ENCODE data around the gene WDR4. TPM values are rescaled to one million over a fixed set of nuclear protein-coding genes. Genes with fewer than 3 reads are reported as not detected.

The WDR4 gene
- total and polyA plus RNA-seq, 9 of the 15 experiments (the other 6 are each of a cell fraction or from before 2014, with no cell fraction given) = 5.4 to 95.4 (median 32.1) TPM

- TF ChIP-seq ZNF583 (CRISPR knock-in tag; IDR thresholded peaks at IDR 0.05) (peak; percentile 75; the same call in 1 of the 2 replicates), TRIM28 (IDR thresholded peaks at IDR 0.05) (peak; percentile 19; the same call in 1 of the 2 replicates), TRIM24 (IDR thresholded peaks at IDR 0.05) (no peak), GATAD2B (IDR thresholded peaks at IDR 0.05; ENCODE audit: borderline replicate concordance) (peak; percentile 89), MAFG (tag; conservative IDR thresholded peaks at IDR 0.05) (no peak), BRCA1 (IDR thresholded peaks at IDR 0.05) (no peak), BRCA1 (CRISPR knock-in tag; IDR thresholded peaks at IDR 0.05) (no peak; the same call in 1 of the 2 replicates), NR3C1 (CRISPR knock-in tag; IDR thresholded peaks at IDR 0.05) (peak; percentile 83; the same call in 1 of the 2 replicates), ZNF431 (CRISPR knock-in tag; IDR thresholded peaks at IDR 0.05) (no peak), RFX5 (IDR thresholded peaks at IDR 0.05; ENCODE audit: low read depth, low read length) (peak; percentile 68), SMARCC2 (IDR thresholded peaks at IDR 0.05; ENCODE audit: low read depth) (no peak), HES1 (IDR thresholded peaks at IDR 0.05; ENCODE audit: low read depth) (no peak), ZNF165 (CRISPR knock-in tag; IDR thresholded peaks at IDR 0.05; ENCODE audit: borderline replicate concordance) (no peak), SMARCA4 (IDR thresholded peaks at IDR 0.05) (no peak), ZFP91 (CRISPR knock-in tag; IDR thresholded peaks at IDR 0.05) (0 out of 2 replicates have a peak, but pooled peaks have one; percentile 8), RNF2 (IDR thresholded peaks at IDR 0.05) (no peak), ZNF124 (CRISPR knock-in tag; IDR thresholded peaks at IDR 0.05) (no peak), GTF2F1 (IDR thresholded peaks at IDR 0.05; ENCODE audit: low read depth, low read length) (peak; percentile 66; the same call in 1 of the 2 replicates), ZNF695 (CRISPR knock-in tag; IDR thresholded peaks at IDR 0.05) (peak; percentile 74; the same call in 1 of the 2 replicates), THAP12 (CRISPR knock-in tag; IDR thresholded peaks at IDR 0.05) (no peak; the same call in none of the 2 replicates)
- TF ChIP-seq, protein P1, sequence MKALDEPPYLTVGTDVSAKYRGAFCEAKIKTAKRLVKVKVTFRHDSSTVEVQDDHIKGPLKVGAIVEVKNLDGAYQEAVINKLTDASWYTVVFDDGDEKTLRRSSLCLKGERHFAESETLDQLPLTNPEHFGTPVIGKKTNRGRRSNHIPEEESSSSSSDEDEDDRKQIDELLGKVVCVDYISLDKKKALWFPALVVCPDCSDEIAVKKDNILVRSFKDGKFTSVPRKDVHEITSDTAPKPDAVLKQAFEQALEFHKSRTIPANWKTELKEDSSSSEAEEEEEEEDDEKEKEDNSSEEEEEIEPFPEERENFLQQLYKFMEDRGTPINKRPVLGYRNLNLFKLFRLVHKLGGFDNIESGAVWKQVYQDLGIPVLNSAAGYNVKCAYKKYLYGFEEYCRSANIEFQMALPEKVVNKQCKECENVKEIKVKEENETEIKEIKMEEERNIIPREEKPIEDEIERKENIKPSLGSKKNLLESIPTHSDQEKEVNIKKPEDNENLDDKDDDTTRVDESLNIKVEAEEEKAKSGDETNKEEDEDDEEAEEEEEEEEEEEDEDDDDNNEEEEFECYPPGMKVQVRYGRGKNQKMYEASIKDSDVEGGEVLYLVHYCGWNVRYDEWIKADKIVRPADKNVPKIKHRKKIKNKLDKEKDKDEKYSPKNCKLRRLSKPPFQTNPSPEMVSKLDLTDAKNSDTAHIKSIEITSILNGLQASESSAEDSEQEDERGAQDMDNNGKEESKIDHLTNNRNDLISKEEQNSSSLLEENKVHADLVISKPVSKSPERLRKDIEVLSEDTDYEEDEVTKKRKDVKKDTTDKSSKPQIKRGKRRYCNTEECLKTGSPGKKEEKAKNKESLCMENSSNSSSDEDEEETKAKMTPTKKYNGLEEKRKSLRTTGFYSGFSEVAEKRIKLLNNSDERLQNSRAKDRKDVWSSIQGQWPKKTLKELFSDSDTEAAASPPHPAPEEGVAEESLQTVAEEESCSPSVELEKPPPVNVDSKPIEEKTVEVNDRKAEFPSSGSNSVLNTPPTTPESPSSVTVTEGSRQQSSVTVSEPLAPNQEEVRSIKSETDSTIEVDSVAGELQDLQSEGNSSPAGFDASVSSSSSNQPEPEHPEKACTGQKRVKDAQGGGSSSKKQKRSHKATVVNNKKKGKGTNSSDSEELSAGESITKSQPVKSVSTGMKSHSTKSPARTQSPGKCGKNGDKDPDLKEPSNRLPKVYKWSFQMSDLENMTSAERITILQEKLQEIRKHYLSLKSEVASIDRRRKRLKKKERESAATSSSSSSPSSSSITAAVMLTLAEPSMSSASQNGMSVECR (CRISPR knock-in tag; IDR thresholded peaks at IDR 0.05) = peak; percentile 95; the same call in 1 of the 2 replicates
These were observed 13.8 kb upstream of the WDR4 start, which contains the start of gene NDUFV3 (continued) for GRCh38 chr21:42892931-42893755.
